PC-3 (cell line): ENCODE data around the gene SLC25A25. TPM values are rescaled to one million over a fixed set of nuclear protein-coding genes. Genes with fewer than 3 reads are reported as not detected.

Experiments
- ATAC-seq: fragments of 200-7000 bp; cut with Tn5 transposase; 2 replicates; pipeline ENCODE4 v1.9.1; 2020; ENCODE audit warnings: mild to moderate bottlenecking, moderate library complexity
- BruUV-seq: library from RNA; stranded (reverse); fragments of 400-500 nt; replicated peaks from 2 replicates; lab custom pipeline; 2021; lab: Mats Ljungman, UMichigan
- CTCF ChIA-PET: fragments of 300-600 bp; sonication (Branson Sonifier 250); formaldehyde crosslinking; loops from one replicate; lab custom pipeline; 2022; ENCODE audit warnings: antibody characterized with exemption; lab: Charles Lee
- POLR2A ChIA-PET: fragments of 300-600 bp; sonication (Branson Sonifier 250); formaldehyde crosslinking; loops from one replicate; lab custom pipeline; 2022; ENCODE audit warnings: antibody characterized with exemption; ENCODE audit not compliant: unreplicated experiment; lab: Charles Lee
- DNase-seq: peaks from one replicate; pipeline ENCODE4 v3.0.0-alpha.2; 2015
- H2AFZ ChIP-seq: fragments of 300-600 bp; sonication (generic); 2 replicates; pipeline ENCODE4 v1.6.0; 2016; ENCODE audit warnings: antibody characterized with exemption, low read length
- H3F3A ChIP-seq: fragments of 300-600 bp; sonication (generic); one replicate; pipeline ENCODE4 v1.6.0; 2017; ENCODE audit warnings: antibody characterized with exemption, low read length, control low read depth, mild to moderate bottlenecking; ENCODE audit not compliant: unreplicated experiment
- H3K27ac ChIP-seq: fragments of 300-600 bp; sonication (generic); 2 replicates; pipeline ENCODE4 v1.5.1; 2016; ENCODE audit warnings: mild to moderate bottlenecking, low read length
- H3K27me3 ChIP-seq: fragments of 300-600 bp; sonication (generic); 2 replicates; pipeline ENCODE4 v1.6.1; 2016; ENCODE audit warnings: low read length, mixed read lengths
- H3K36me3 ChIP-seq: fragments of 300-600 bp; sonication (generic); 2 replicates; pipeline ENCODE4 v1.6.1; 2016; ENCODE audit warnings: low read depth, mixed run types, low read length, mixed read lengths
- H3K4me1 ChIP-seq: fragments of 300-600 bp; sonication (generic); 2 replicates; pipeline ENCODE4 v1.5.1; 2016; ENCODE audit warnings: low read length; ENCODE audit not compliant: insufficient read depth
- H3K4me2 ChIP-seq: fragments of 300-600 bp; sonication (generic); 2 replicates; pipeline ENCODE4 v1.6.0; 2016; ENCODE audit warnings: low read length
- H3K4me3 ChIP-seq: fragments of 300-600 bp; sonication (generic); 2 replicates; pipeline ENCODE4 v1.5.1; 2016; ENCODE audit warnings: mild to moderate bottlenecking, low read length, mixed read lengths
- H3K79me2 ChIP-seq: fragments of 300-600 bp; sonication (generic); 2 replicates; pipeline ENCODE4 v1.6.1; 2017; ENCODE audit warnings: low read length, mixed read lengths
- H3K9ac ChIP-seq: fragments of 300-600 bp; sonication (generic); 2 replicates; pipeline ENCODE4 v1.6.0; 2016; ENCODE audit warnings: mild to moderate bottlenecking, low read length
- H3K9me2 ChIP-seq: fragments of 300-600 bp; sonication (generic); replicated peaks from 2 replicates; pipeline ENCODE4 v1.6.1; 2016; ENCODE audit warnings: mixed run types, low read length, mixed read lengths
- H3K9me3 ChIP-seq: fragments of 300-600 bp; sonication (generic); 2 replicates; pipeline ENCODE4 v1.6.1; 2016; ENCODE audit warnings: low read length, mixed read lengths
- H4K20me1 ChIP-seq: fragments of 300-600 bp; sonication (generic); 2 replicates; pipeline ENCODE4 v1.6.1; 2016; ENCODE audit warnings: low read length, mixed read lengths
- CTCF ChIP-seq: fragments of 300-600 bp; sonication (generic); conservative IDR thresholded peaks from 2 replicates; pipeline ENCODE4 v1.5.1; 2017; ENCODE audit warnings: antibody characterized with exemption, low read depth, mild to moderate bottlenecking, low read length
- EZH2 ChIP-seq: fragments of 300-600 bp; sonication (generic); IDR thresholded peaks from one replicate; pipeline ENCODE4 v1.6.1; 2017; ENCODE audit warnings: antibody characterized with exemption, mild to moderate bottlenecking, low read length; ENCODE audit not compliant: unreplicated experiment
- EZH2phosphoT487 ChIP-seq: fragments of 300-600 bp; sonication (generic); IDR thresholded peaks from 2 replicates; pipeline ENCODE4 v1.6.1; 2018; ENCODE audit warnings: mild to moderate bottlenecking, antibody characterized with exemption, low read length, borderline replicate concordance
- intact Hi-C: fragments of 100-400 bp; cut with micrococcal nuclease; formaldehyde crosslinking; loops from 2 replicates; pipeline ENCODE4 v1.9.0; 2023
- total RNA-seq: library from RNA; depleted of rRNA; stranded (reverse); fragments of >200 nt; gene quantifications from 2 replicates; pipeline ENCODE4 v1.2.3, GENCODE V29; 2014

The SLC25A25 gene
- total RNA-seq, 1 experiment from 2014 or later: 25.2 TPM

- no TSS peak for BruUV-seq
- Histone ChIP-seq H3K36me3 (no peaks in the 10 kb centered on the region), H3K9ac (no peak overlapping the region), H3F3A (no peaks in the 10 kb centered on the region), H3K79me2 (peaks cover 27% of the 10 kb centered on the region), H3K27me3 (no peaks in the 10 kb centered on the region), H2AFZ (no peak overlapping the region), H3K4me1 (peaks cover 29% of the 10 kb centered on the region), H3K4me2 (peak overlapping the region; percentile 14; the same call in 1 of the 2 replicates), H3K4me3 (no peak overlapping the region), H3K9me2 (no peaks in the 10 kb centered on the region), H4K20me1 (no peaks in the 10 kb centered on the region), H3K27ac (peak overlapping the region; percentile 35), H3K9me3 (no peaks in the 10 kb centered on the region)
- intact Hi-C loops: loop anchor here (5.0 kb wide), 1 partner anchor 45 kb away; no protein-coding TSS in a partner anchor
- TF ChIP-seq EZH2 (no peak), CTCF (no peak), EZH2phosphoT487 (no peak)
- DNase-seq (peak; percentile 49), ATAC-seq (peak; percentile 7; the same call in 1 of the 2 replicates)
- ChIA-PET CTCF (no interaction called here), POLR2A (no interaction called here)
Measured at GRCh38 chr9:128082151-128082550, 14.1 kb downstream of the SLC25A25 start.

GRCh38 chr9:128084746-128085145 lies 16.7 kb downstream of the SLC25A25 start:
- intact Hi-C loops: loop anchor here (5.0 kb wide), 1 partner anchor 47 kb away; no protein-coding TSS in a partner anchor
- H3K4me3 ChIP-seq: no peak overlapping the region
- no TSS peak for BruUV-seq
- H3K9me3 ChIP-seq: no peaks in the 10 kb centered on the region
- H3K36me3 ChIP-seq: no peaks in the 10 kb centered on the region
- CTCF ChIA-PET: interaction anchor here (0.6 kb wide), 2 partner anchors 10 to 159 kb away, joined by 3 to 5 read pairs; no protein-coding TSS in a partner anchor
- no peak overlapping the region for H2AFZ ChIP-seq
- peaks cover 37% of the 10 kb centered on the region for H3K79me2 ChIP-seq
- H3K4me2 ChIP-seq: no peak overlapping the region
- ATAC-seq (peak; percentile 70), DNase-seq (no peak)
- POLR2A ChIA-PET: interaction anchor here (0.5 kb wide), 1 partner anchor 12 kb away, joined by 6 read pairs; no protein-coding TSS in a partner anchor
- H3F3A ChIP-seq: no peaks in the 10 kb centered on the region
- no peaks in the 10 kb centered on the region for H4K20me1 ChIP-seq
- no peak overlapping the region for H3K9ac ChIP-seq
- no peak for TF ChIP-seq CTCF
- TF ChIP-seq EZH2phosphoT487: no peak
- TF ChIP-seq EZH2: no peak
- no peak overlapping the region for H3K27ac ChIP-seq
- no peaks in the 10 kb centered on the region for H3K27me3 ChIP-seq
- no peaks in the 10 kb centered on the region for H3K9me2 ChIP-seq
- H3K4me1 ChIP-seq: peaks cover 9% of the 10 kb centered on the region

- Histone ChIP-seq H2AFZ (no peak overlapping the region), H3K4me3 (no peak overlapping the region), H3K9ac (no peak overlapping the region), H3K9me3 (no peaks in the 10 kb centered on the region), H3K9me2 (no peaks in the 10 kb centered on the region), H3K4me2 (no peak overlapping the region), H3F3A (no peaks in the 10 kb centered on the region), H3K4me1 (peaks cover 9% of the 10 kb centered on the region), H3K27me3 (no peaks in the 10 kb centered on the region), H4K20me1 (no peaks in the 10 kb centered on the region), H3K36me3 (no peaks in the 10 kb centered on the region), H3K79me2 (peaks cover 37% of the 10 kb centered on the region), H3K27ac (no peak overlapping the region)
- POLR2A ChIA-PET: no interaction called here
- intact Hi-C loops: no loop called here
- no peak for TF ChIP-seq CTCF
- no peak for TF ChIP-seq EZH2
- no peak for TF ChIP-seq EZH2phosphoT487
- CTCF ChIA-PET: no interaction called here
- no TSS peak for BruUV-seq
- DNase-seq (no peak), ATAC-seq (no peak)
Measured at GRCh38 chr9:128085943-128086342, 17.9 kb downstream of the SLC25A25 start.
